Peyer's patch (tissue), 4 donors: Measurements from ENCODE around the gene GAL3ST1.

Experiments used
- POLR2A ChIP-seq, 2 donors: fragments of 450-650 bp; IDR thresholded peaks; one replicate each; pipeline ENCODE4 v1.5.1; 2017; ENCODE audit warnings: antibody characterized with exemption in 2 of 2, mild to moderate bottlenecking in 2 of 2, moderate library complexity in 2 of 2
- TF ChIP-seq, protein P1 (sequence below), 6 experiments: fragments of 450-650 bp in 4 of 6; fragments of 200-600 bp in 2 of 6; sonication (generic) in 1 of 6; IDR thresholded peaks; one replicate each; pipeline ENCODE4 v1.5.1; 2017 to 2019; ENCODE audit warnings: antibody characterized with exemption in 6 of 6, mild to moderate bottlenecking in 3 of 6, moderate library complexity in 1 of 6

DNA sequence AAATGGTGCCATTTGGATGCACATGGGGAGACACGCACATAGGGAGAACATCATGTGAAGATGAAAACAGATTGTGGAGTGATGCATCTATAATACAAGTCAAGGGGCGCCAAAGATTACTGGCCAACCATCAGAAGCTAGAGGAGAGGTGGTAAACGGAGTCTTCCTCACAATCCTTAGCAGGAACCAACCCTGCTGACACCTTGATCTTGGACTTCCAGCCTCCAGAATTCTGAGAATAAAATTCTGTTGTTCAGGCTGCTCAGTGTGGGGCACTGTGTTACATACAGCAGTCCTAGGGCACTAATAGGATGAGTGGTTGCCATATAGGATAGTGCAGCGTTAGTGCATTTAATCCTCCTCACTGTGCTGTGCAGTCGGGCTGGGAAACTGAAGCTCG, 61.0 kb downstream of the GAL3ST1 start:
- TF ChIP-seq POLR2A (IDR thresholded peaks at IDR 0.05): no peak
- TF ChIP-seq, protein P1, sequence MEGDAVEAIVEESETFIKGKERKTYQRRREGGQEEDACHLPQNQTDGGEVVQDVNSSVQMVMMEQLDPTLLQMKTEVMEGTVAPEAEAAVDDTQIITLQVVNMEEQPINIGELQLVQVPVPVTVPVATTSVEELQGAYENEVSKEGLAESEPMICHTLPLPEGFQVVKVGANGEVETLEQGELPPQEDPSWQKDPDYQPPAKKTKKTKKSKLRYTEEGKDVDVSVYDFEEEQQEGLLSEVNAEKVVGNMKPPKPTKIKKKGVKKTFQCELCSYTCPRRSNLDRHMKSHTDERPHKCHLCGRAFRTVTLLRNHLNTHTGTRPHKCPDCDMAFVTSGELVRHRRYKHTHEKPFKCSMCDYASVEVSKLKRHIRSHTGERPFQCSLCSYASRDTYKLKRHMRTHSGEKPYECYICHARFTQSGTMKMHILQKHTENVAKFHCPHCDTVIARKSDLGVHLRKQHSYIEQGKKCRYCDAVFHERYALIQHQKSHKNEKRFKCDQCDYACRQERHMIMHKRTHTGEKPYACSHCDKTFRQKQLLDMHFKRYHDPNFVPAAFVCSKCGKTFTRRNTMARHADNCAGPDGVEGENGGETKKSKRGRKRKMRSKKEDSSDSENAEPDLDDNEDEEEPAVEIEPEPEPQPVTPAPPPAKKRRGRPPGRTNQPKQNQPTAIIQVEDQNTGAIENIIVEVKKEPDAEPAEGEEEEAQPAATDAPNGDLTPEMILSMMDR (IDR thresholded peaks at IDR 0.05): no peak
